ENCODE measurements around the gene RECK. TPM values are rescaled to one million over a fixed set of nuclear protein-coding genes. Genes with fewer than 3 reads are reported as not detected.
"Not testable (repeated sequence)": the region's sequence is repeated elsewhere in the genome, so short reads cannot be mapped to it uniquely, and the experiment has no call there.

RECK gene
- total RNA-seq, 5 donors from 2014 or later (not counting 1 experiment from before 2014, with no cell fraction given): 8.9 to 11.4 (median 9.9) TPM

- H3K27me3 ChIP-seq (replicated peaks in 1 of 2; ENCODE audit: control insufficient read depth in 2 of 2, extremely low read depth in 1 of 2, insufficient read depth in 2 of 2, low read length in 1 of 2); ATAC-seq (replicated peaks in 1 of 4); H3K27ac ChIP-seq (ENCODE audit: low read length); DNase-seq; POLR2A ChIA-PET; H3K4me3 Mint-ChIP-seq; H3K4me3 ChIP-seq (ENCODE audit: control insufficient read depth in 1 of 2, extremely low read depth in 1 of 2, low read length in 1 of 2); H3K4me1 ChIP-seq (ENCODE audit: control insufficient read depth in 1 of 2, extremely low read depth in 1 of 2, insufficient read depth in 2 of 2, low read length in 2 of 2); H3K9me3 ChIP-seq; H3K9me3 Mint-ChIP-seq; H3K27me3 Mint-ChIP-seq: not testable (repeated sequence)
- peaks cover 2 to 20% (median 13%) of the 10 kb centered on the region in 3 donors for H3K4me1 Mint-ChIP-seq
- CTCF ChIA-PET: interaction anchor here (0.7 to 0.8 kb wide), 2 partner anchors 26 to 697 kb away, joined by 3 read pairs; no protein-coding TSS in a partner anchor
- WGBS (ENCODE audit: insufficient coverage): 87% methylated on average over 6 of the region's 11 CpGs
- H3K36me3 Mint-ChIP-seq: peaks cover 35% of the 10 kb centered on the region
- H3K36me3 ChIP-seq (ENCODE audit: control insufficient read depth in 2 of 2, extremely low read depth in 1 of 2, insufficient read depth in 1 of 2, low read length in 1 of 2): peaks cover 0 to 21% of the 10 kb centered on the region in 2 donors
- H3K27ac Mint-ChIP-seq: peak overlapping the region; percentile 1 to 67
These were observed 123.4 kb downstream of the RECK start for GRCh38 chr9:36160126-36160525.

GRCh38 chr9:36161187-36161586 is 124.5 kb downstream of the RECK start:
- ChIA-PET CTCF (interaction anchor here (0.6 kb wide), 2 partner anchors 9 to 74 kb away, joined by 3 to 4 read pairs; no protein-coding TSS in a partner anchor), POLR2A (interaction anchor here in 1 of 2 donors (0.6 kb wide), 1 partner anchor 9 kb away, joined by 3 read pairs; no protein-coding TSS in a partner anchor)
- no peaks in the 10 kb centered on the region for H3K27me3 ChIP-seq (replicated peaks in 1 of 2; ENCODE audit: control insufficient read depth in 2 of 2, extremely low read depth in 1 of 2, insufficient read depth in 2 of 2, low read length in 1 of 2)
- H3K36me3 ChIP-seq (ENCODE audit: control insufficient read depth in 2 of 2, extremely low read depth in 1 of 2, insufficient read depth in 1 of 2, low read length in 1 of 2): peaks cover 0 to 17% of the 10 kb centered on the region in 2 donors
- H3K9me3 ChIP-seq: no peaks in the 10 kb centered on the region
- H3K4me1 Mint-ChIP-seq: peaks cover 3 to 25% (median 17%) of the 10 kb centered on the region in 3 donors
- peaks cover 0 to 9% of the 10 kb centered on the region in 2 experiments for H3K4me1 ChIP-seq (ENCODE audit: control insufficient read depth in 1 of 2, extremely low read depth in 1 of 2, insufficient read depth in 2 of 2, low read length in 2 of 2)
- peaks cover 35% of the 10 kb centered on the region for H3K36me3 Mint-ChIP-seq
- no peak overlapping the region for H3K27ac ChIP-seq (ENCODE audit: low read length)
- peak overlapping the region; percentile 34 to 68 for H3K27ac Mint-ChIP-seq
- no peak overlapping the region for H3K4me3 ChIP-seq (ENCODE audit: control insufficient read depth in 1 of 2, extremely low read depth in 1 of 2, low read length in 1 of 2)
- H3K9me3 Mint-ChIP-seq: no peaks in the 10 kb centered on the region
- H3K27me3 Mint-ChIP-seq: no peaks in the 10 kb centered on the region
- 93% methylated on average over 2 of the region's 2 CpGs for WGBS (ENCODE audit: insufficient coverage)
- ATAC-seq (replicated peaks in 1 of 4) (no peak), DNase-seq (no peak)
- no peak overlapping the region for H3K4me3 Mint-ChIP-seq

GRCh38 chr9:36162211-36162738 is 125.6 kb downstream of the RECK start:
- ChIA-PET CTCF (interaction anchor here in 1 of 2 donors (7.6 kb wide), 1 partner anchor 60 kb away, joined by 87 read pairs; no protein-coding TSS in a partner anchor), POLR2A (no interaction called here)
- 94% methylated on average over 9 of the region's 17 CpGs for WGBS (ENCODE audit: insufficient coverage)
- peaks cover 0 to 17% of the 10 kb centered on the region in 2 experiments for H3K4me1 ChIP-seq (ENCODE audit: control insufficient read depth in 1 of 2, extremely low read depth in 1 of 2, insufficient read depth in 2 of 2, low read length in 2 of 2)
- no peak for ATAC-seq (replicated peaks in 1 of 4)
- DNase-seq: no peak
- H3K27me3 ChIP-seq (replicated peaks in 1 of 2; ENCODE audit: control insufficient read depth in 2 of 2, extremely low read depth in 1 of 2, insufficient read depth in 2 of 2, low read length in 1 of 2): no peaks in the 10 kb centered on the region
- no peaks in the 10 kb centered on the region for H3K27me3 Mint-ChIP-seq
- peaks cover 8 to 31% (median 17%) of the 10 kb centered on the region in 3 donors for H3K4me1 Mint-ChIP-seq
- peak overlapping the region in 1 of 2 donors; percentile 34 for H3K27ac Mint-ChIP-seq
- H3K36me3 Mint-ChIP-seq: peaks cover 31% of the 10 kb centered on the region
- H3K4me3 Mint-ChIP-seq: no peak overlapping the region
- H3K36me3 ChIP-seq (ENCODE audit: control insufficient read depth in 2 of 2, extremely low read depth in 1 of 2, insufficient read depth in 1 of 2, low read length in 1 of 2): peaks cover 0 to 13% of the 10 kb centered on the region in 2 donors
- H3K4me3 ChIP-seq (ENCODE audit: control insufficient read depth in 1 of 2, extremely low read depth in 1 of 2, low read length in 1 of 2): no peak overlapping the region
- no peaks in the 10 kb centered on the region for H3K9me3 ChIP-seq
- no peaks in the 10 kb centered on the region for H3K9me3 Mint-ChIP-seq
- no peak overlapping the region for H3K27ac ChIP-seq (ENCODE audit: low read length)

- H3K4me3 Mint-ChIP-seq: no peak overlapping the region
- WGBS (ENCODE audit: insufficient coverage): 96% methylated on average over 5 of the region's 9 CpGs
- ATAC-seq (replicated peaks in 1 of 4) (no peak), DNase-seq (no peak)
- Histone ChIP-seq H3K4me3 (ENCODE audit: control insufficient read depth in 1 of 2, extremely low read depth in 1 of 2, low read length in 1 of 2) (no peak overlapping the region), H3K27me3 (replicated peaks in 1 of 2; ENCODE audit: control insufficient read depth in 2 of 2, extremely low read depth in 1 of 2, insufficient read depth in 2 of 2, low read length in 1 of 2) (no peaks in the 10 kb centered on the region), H3K27ac (ENCODE audit: low read length) (no peak overlapping the region), H3K4me1 (ENCODE audit: control insufficient read depth in 1 of 2, extremely low read depth in 1 of 2, insufficient read depth in 2 of 2, low read length in 2 of 2) (peaks cover 0 to 17% of the 10 kb centered on the region in 2 experiments), H3K36me3 (ENCODE audit: control insufficient read depth in 2 of 2, extremely low read depth in 1 of 2, insufficient read depth in 1 of 2, low read length in 1 of 2) (peaks cover 0 to 13% of the 10 kb centered on the region in 2 donors), H3K9me3 (no peaks in the 10 kb centered on the region)
- peaks cover 8 to 31% (median 17%) of the 10 kb centered on the region in 3 donors for H3K4me1 Mint-ChIP-seq
- no peaks in the 10 kb centered on the region for H3K27me3 Mint-ChIP-seq
- no peak overlapping the region for H3K27ac Mint-ChIP-seq
- ChIA-PET CTCF (interaction anchor here (1.5 to 7.6 kb wide), 3 partner anchors 58 to 61 kb away, joined by 6 to 87 read pairs (median 13); no protein-coding TSS in a partner anchor), POLR2A (interaction anchor here in 1 of 2 donors (0.5 to 0.6 kb wide), 2 partner anchors 55 to 79 kb away, joined by 3 to 10 read pairs; no protein-coding TSS in a partner anchor)
- no peaks in the 10 kb centered on the region for H3K9me3 Mint-ChIP-seq
- peaks cover 29% of the 10 kb centered on the region for H3K36me3 Mint-ChIP-seq
These were observed 126.5 kb downstream of the RECK start for GRCh38 chr9:36163049-36163785.

- H3K9me3 ChIP-seq: no peaks in the 10 kb centered on the region
- CTCF ChIA-PET: interaction anchor here (1.5 to 7.6 kb wide), 3 partner anchors 59 to 62 kb away, joined by 6 to 87 read pairs (median 13); no protein-coding TSS in a partner anchor
- no peaks in the 10 kb centered on the region for H3K27me3 ChIP-seq (replicated peaks in 1 of 2; ENCODE audit: control insufficient read depth in 2 of 2, extremely low read depth in 1 of 2, insufficient read depth in 2 of 2, low read length in 1 of 2)
- no peak overlapping the region for H3K4me3 ChIP-seq (ENCODE audit: control insufficient read depth in 1 of 2, extremely low read depth in 1 of 2, low read length in 1 of 2)
- H3K36me3 ChIP-seq (ENCODE audit: control insufficient read depth in 2 of 2, extremely low read depth in 1 of 2, insufficient read depth in 1 of 2, low read length in 1 of 2): peaks cover 0 to 13% of the 10 kb centered on the region in 2 donors
- DNase-seq (no peak), ATAC-seq (replicated peaks in 1 of 4) (no peak)
- Mint-ChIP-seq H3K9me3 (no peaks in the 10 kb centered on the region), H3K27me3 (no peaks in the 10 kb centered on the region), H3K36me3 (peaks cover 25% of the 10 kb centered on the region), H3K27ac (peak overlapping the region; percentile 52 to 54), H3K4me1 (peaks cover 8 to 31% (median 17%) of the 10 kb centered on the region in 3 donors), H3K4me3 (no peak overlapping the region)
- POLR2A ChIA-PET: interaction anchor here in 1 of 2 donors (0.5 kb wide), 1 partner anchor 79 kb away, joined by 10 read pairs; no protein-coding TSS in a partner anchor
- H3K4me1 ChIP-seq (ENCODE audit: control insufficient read depth in 1 of 2, extremely low read depth in 1 of 2, insufficient read depth in 2 of 2, low read length in 2 of 2): peaks cover 0 to 17% of the 10 kb centered on the region in 2 experiments
- H3K27ac ChIP-seq (ENCODE audit: low read length): no peak overlapping the region
- WGBS (ENCODE audit: insufficient coverage): 100% methylated on average over 3 of the region's 4 CpGs
These were observed 127.1 kb downstream of the RECK start for GRCh38 chr9:36163786-36164170.

GRCh38 chr9:36164372-36164771 is 127.7 kb downstream of the RECK start:
- H3K4me1 Mint-ChIP-seq: peaks cover 8 to 31% (median 17%) of the 10 kb centered on the region in 3 donors
- no peaks in the 10 kb centered on the region for H3K9me3 Mint-ChIP-seq
- no peaks in the 10 kb centered on the region for H3K27me3 Mint-ChIP-seq
- peaks cover 0 to 17% of the 10 kb centered on the region in 2 experiments for H3K4me1 ChIP-seq (ENCODE audit: control insufficient read depth in 1 of 2, extremely low read depth in 1 of 2, insufficient read depth in 2 of 2, low read length in 2 of 2)
- H3K36me3 ChIP-seq (ENCODE audit: control insufficient read depth in 2 of 2, extremely low read depth in 1 of 2, insufficient read depth in 1 of 2, low read length in 1 of 2): peaks cover 0 to 13% of the 10 kb centered on the region in 2 donors
- DNase-seq (no peak), ATAC-seq (replicated peaks in 1 of 4) (no peak)
- no peak overlapping the region for H3K27ac ChIP-seq (ENCODE audit: low read length)
- H3K36me3 Mint-ChIP-seq: peaks cover 19% of the 10 kb centered on the region
- H3K27ac Mint-ChIP-seq: no peak overlapping the region
- 94% methylated on average over 4 of the region's 6 CpGs for WGBS (ENCODE audit: insufficient coverage)
- H3K4me3 ChIP-seq (ENCODE audit: control insufficient read depth in 1 of 2, extremely low read depth in 1 of 2, low read length in 1 of 2): no peak overlapping the region
- CTCF ChIA-PET: interaction anchor here (0.6 to 7.6 kb wide), 5 partner anchors 8 to 63 kb away, joined by 3 to 87 read pairs (median 6); no protein-coding TSS in a partner anchor
- no peak overlapping the region for H3K4me3 Mint-ChIP-seq
- POLR2A ChIA-PET: interaction anchor here in 1 of 2 donors (0.6 kb wide), 2 partner anchors 25 to 63 kb away, joined by 3 to 4 read pairs; no protein-coding TSS in a partner anchor
- H3K27me3 ChIP-seq (replicated peaks in 1 of 2; ENCODE audit: control insufficient read depth in 2 of 2, extremely low read depth in 1 of 2, insufficient read depth in 2 of 2, low read length in 1 of 2): no peaks in the 10 kb centered on the region
- no peaks in the 10 kb centered on the region for H3K9me3 ChIP-seq

All from T-cell (primary cell).